GM19463 (cell line): ENCODE results near the gene PPCDC.
A peak's percentile ranks its signal among the peaks of the same experiment; 100 is the strongest.

ENCODE experiments used
- ATAC-seq: cut with Tn5 transposase; IDR thresholded peaks from one replicate; pipeline ENCODE4 v1.9.1; 2021; ENCODE audit warnings: mild to moderate bottlenecking, moderate library complexity; ENCODE audit not compliant: unreplicated experiment

Gene PPCDC

GRCh38 chr15:75008629-75009326, 14.6 kb upstream of the PPCDC start:
- ATAC-seq, result no peak

GRCh38 chr15:75016431-75016830, 7.0 kb upstream of the PPCDC start:
- no peak for ATAC-seq

GRCh38 chr15:75019916-75020315, 3.5 kb upstream of the PPCDC start:
- ATAC-seq, result no peak

DNA sequence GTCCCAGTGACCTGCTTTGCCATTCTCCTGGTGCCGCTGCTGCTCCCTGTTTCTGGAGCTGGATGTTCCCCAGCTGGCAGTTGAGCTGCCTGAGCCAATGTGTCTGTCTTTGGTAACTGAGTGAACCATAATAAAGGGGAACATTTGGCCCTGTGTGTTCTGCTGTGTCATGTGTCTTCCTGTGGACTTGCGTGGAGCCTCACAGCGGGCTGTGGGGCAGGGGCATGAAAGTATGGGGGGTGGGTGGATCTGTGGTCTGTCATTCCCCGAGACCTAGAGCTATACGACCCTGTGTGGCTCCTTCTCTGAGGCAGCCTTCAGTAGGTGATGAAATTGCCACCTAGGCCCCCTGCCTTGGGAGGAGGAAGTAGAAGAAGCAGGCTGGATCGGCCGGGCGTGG, 2.0 kb upstream of the PPCDC start:
- no peak for ATAC-seq

GRCh38 chr15:75022783-75023180, 608 bp upstream of the PPCDC start:
- no peak for ATAC-seq

DNA sequence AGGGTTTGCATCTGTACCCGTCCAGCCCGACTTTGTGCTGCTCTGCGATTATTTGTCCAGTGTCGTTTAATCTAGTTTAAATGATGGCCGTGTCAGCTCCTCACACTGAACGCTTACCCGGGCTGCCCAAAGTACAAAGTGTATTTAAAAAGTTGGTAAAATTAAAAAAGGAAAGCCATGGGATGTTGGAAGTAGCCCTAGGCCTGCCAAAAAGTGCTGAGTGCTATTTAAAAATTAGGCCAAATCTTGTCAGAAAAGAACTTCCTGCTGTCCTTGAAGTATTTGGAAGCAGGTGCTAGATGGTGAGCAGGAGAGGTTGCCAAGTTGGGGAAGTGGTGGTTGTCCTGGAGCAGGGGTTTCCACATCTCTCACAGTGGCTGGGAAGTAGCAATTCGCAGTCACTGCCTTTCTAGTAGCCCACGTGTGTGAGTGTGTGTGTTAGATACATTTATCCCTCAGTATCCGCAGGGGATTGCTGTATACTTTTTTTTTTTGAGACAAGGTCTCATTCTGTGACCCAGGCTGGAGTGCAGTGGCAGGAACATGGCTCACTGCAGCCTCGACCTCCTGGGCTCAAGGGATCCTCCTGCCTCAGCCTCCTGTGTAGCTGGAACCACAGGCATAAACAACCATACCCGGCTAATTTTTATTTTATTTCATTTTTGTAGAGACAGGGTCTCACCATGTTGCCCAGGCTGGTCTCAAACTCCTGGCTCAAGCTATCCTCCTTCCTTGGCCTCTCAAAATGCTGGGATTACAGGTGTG, 664 bp downstream of the PPCDC start:
- no peak for ATAC-seq

DNA sequence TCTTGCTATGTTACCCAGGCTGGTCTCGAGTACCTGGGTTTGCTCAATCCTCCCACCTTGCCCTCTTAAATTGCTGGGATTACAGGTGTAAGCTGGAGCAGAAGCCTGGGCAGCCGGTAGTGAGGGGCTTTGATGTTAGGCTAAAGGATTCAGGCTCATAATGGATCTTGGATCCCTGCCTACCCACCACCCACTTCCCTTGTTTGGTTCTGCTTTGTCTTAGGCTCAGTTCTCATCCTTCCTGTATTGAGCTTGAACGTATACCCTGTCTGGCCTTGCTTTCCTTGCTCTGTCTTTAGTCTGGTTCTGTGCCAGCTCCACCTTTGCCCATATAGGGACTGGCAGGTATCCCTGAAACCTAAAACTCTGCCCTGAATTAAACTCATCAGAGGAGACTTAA, 1.7 kb downstream of the PPCDC start:
- no peak for ATAC-seq

DNA sequence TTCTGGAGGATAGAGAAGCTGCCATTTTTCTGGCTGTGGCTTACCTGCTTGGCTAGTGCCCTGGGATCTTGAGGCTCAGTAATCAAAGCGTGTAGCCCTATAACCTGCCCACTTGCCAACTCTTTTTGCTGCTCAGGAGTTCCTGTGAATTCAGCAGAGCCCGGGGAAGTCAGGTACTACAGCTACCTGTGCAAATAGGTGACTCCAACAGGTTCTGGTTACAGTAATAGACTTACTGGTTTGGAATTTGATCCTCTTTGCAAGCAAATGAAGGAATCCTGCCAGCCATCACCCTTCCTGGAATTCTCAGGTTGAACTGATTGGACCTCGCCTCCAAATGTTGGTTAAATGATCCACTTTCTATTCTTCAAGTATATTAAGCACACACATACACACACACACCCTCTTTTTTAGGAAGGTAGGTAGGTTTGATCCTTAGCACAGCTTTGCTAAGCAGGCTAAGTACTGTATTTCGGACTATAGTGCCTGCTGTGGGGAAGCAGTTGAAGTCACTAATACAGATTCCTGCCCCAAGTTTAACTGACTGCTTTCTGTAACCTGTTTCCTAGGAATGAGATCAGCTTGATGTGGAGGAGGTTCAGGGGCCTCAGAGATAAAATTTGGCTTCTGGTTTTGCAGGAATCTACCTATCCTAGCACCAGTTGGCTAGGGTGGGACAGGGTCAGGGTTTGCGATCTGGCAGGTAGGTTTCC, 2.3 kb downstream of the PPCDC start:
- ATAC-seq, result no peak

GRCh38 chr15:75027551-75027950, 4.2 kb downstream of the PPCDC start:
- no peak for ATAC-seq

GRCh38 chr15:75028991-75029377, 5.6 kb downstream of the PPCDC start:
- ATAC-seq, result no peak

DNA sequence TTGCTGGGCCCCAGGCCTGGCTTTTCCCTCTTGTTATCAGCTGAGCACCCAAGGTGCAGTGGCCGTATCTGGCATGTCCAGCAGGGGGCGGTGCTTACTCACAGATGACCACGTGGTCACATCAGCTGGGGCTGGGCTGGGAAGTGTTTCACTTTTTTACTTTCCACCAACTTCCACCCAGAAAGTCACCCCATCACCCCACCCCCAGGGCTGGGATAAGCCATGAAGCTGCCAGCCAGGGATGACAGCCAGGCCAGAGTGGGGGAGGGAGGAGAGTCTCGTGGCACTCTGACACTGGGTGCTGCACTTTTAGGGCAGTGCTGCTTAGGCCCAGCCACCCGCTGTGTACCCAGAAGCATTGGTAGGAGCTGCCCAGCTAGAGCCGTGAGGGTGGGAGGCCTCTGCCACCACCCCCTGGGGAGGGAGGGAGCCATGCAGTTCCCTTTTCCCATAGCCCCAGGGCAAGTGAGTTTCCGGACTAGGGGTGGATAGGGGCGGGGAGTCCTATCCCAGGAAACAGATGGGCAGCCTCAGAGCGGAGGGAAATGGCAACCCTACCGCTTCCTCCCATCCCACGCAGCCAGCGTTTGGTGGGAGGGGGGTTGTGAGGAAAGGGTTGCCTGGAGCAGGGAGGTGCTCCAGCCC, 6.1 kb downstream of the PPCDC start:
- no peak for ATAC-seq

DNA sequence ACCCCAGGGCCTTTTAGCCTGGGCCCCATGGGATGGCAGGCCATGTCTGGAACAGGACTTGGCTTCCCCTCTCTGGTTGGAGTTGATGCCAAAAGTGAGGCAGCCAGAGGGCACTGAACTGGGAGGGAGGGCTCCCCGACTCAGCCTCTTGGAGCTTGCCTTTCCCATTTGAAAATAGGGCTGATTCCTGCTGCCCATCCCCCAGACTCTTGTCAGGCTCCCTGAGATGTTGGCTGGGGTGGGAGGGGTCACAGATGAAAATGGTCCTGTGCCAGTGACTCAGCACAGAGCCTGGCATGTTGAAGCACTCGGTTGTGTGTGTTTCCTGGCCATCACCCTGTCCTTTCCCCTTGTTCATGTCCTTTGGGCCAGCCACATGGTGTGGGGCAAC, 6.6 kb downstream of the PPCDC start:
- no peak for ATAC-seq

DNA sequence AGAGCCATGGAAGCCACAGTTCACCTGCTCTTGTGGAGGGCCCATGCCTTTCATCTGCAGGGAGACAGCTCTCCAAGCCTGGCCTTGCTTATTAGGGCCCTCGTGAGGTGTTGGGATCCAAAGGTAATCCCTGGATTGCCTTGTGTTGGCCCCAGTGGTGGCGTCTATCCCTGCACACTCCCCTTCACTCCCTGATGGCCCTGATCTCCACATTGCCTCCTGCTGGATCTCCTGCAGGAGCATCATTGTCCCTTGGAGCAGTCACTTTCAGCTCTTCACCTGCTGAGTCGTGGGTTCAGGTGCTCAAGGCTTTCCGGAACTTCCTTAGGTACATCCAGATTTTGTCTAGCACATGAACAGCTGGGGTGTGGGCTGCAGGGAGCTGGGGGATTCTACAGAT, 7.0 kb downstream of the PPCDC start:
- no peak for ATAC-seq

GRCh38 chr15:75031848-75032247, 8.5 kb downstream of the PPCDC start:
- no peak for ATAC-seq

GRCh38 chr15:75032395-75032794, 9.0 kb downstream of the PPCDC start:
- no peak for ATAC-seq

- no peak for ATAC-seq
Observed at GRCh38 chr15:75033809-75034208, 10.4 kb downstream of the PPCDC start.

DNA sequence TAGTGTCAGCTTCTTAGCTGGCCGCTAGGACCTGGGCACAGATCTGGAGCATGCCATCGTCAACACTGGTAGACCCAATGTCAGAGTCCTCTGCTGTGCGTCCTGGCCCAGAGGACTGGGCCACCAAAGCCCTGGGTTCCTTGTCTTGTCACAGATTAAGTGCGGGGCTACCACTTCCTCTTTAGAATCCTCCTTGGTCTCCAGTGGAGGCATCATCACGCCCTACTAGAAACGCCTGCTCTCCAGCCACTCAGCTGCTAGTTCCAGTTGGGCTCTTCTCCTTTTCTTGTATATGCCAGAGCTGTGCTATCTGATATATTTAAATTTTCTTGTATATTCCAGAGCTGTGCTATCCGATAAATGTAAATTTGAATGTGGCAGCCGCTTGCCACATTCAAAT, 11.2 kb downstream of the PPCDC start:
- no peak for ATAC-seq

- no peak for ATAC-seq
Observed at GRCh38 chr15:75036212-75036616, 12.8 kb downstream of the PPCDC start.

DNA sequence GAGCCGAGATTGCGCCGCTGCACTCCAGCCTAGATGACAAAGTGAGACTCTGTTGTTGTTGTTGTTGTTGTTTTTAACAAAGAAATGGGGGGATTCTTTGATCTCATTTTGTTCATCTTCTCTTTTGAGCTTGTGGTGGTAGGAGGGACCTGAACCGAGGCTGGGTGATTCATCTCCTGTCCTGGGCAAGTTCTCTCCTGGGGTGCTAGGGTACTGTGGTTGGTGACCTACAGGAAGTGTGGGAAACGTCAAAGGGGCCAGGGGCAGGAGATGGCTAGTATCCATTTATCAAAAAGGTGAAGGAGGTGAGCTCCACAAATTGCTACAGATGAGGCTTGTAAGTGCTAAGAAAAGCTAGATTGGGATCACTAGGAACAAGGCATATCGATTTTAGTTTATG, 14.3 kb downstream of the PPCDC start:
- ATAC-seq, result no peak

GRCh38 chr15:75038231-75038630, 14.8 kb downstream of the PPCDC start:
- ATAC-seq, result no peak

DNA sequence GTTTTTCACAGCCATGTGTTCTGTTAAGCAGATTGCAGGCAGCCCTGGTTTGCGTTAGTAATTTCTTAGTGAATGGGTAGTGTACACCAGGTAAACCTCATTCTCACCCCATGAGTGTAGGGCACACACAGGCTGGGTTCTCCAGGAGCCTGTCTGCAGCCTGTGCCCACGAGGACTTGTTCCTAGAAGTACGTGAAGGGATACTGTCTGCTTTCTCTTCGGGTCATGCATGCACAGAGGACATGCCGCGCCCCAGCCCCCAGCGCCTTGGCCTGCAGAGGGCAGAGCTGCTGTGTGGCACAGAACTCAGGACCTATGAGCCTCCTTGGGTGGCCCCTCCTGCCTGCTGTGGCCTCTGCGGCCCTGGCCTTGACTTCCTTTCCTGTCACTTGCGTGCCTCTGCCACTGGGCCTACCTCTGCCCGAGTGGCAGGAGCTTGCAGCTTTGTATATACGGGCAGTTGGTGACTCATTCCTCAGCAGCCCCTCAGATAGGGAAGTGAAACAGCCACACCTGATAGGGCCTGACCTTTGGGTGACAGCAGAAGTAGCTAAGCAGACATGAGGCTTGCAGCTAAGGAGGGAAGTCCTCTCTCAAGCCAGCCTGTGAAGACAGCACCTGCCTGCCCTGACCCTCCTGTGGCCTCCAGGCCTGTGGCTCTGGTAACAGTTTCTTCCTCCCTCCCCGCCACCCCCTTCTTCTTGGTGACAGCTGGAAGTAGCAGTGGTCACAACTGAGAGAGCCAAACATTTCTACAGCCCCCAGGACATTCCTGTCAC, 19.5 kb downstream of the PPCDC start:
- peak; percentile 70 for ATAC-seq
